SK-N-SH (cell line): ENCODE results near the gene ZNF555.

Experiments used
- CHD2 ChIP-seq: fragments of 150-350 bp; IDR thresholded peaks from 2 replicates; pipeline ENCODE4 v1.6.1; 2018; ENCODE audit warnings: low read length; ENCODE audit not compliant: partially characterized antibody
- FOSL2 ChIP-seq: IDR thresholded peaks from 2 replicates; pipeline ENCODE4 v1.4.0; 2012; ENCODE audit warnings: low read depth, mild to moderate bottlenecking, moderate library complexity, borderline replicate concordance
- FOXM1 ChIP-seq: IDR thresholded peaks from 2 replicates; pipeline ENCODE4 v1.4.0; 2012; ENCODE audit warnings: low read depth, mild to moderate bottlenecking
- NFIC ChIP-seq: IDR thresholded peaks from 2 replicates; pipeline ENCODE4 v1.4.0; 2012; ENCODE audit warnings: borderline replicate concordance
- NRF1 ChIP-seq: IDR thresholded peaks from 2 replicates; pipeline ENCODE4 v1.6.1; 2012; ENCODE audit warnings: low read depth, mild to moderate bottlenecking, low read length
- POLR2AphosphoS5 ChIP-seq: IDR thresholded peaks from 2 replicates; pipeline ENCODE4 v1.6.1; 2012; ENCODE audit warnings: low read depth, low read length
- RAD21 ChIP-seq: IDR thresholded peaks from 2 replicates; pipeline ENCODE4 v1.6.1; 2012; ENCODE audit warnings: mild to moderate bottlenecking, low read length
- RCOR1 ChIP-seq: fragments of 150-350 bp; IDR thresholded peaks from 2 replicates; pipeline ENCODE4 v1.6.1; 2017; ENCODE audit warnings: antibody characterized with exemption, low read length
- RXRA ChIP-seq: IDR thresholded peaks from 2 replicates; pipeline ENCODE4 v1.4.0; 2012; ENCODE audit warnings: low read depth, mild to moderate bottlenecking, borderline replicate concordance
- SIN3A ChIP-seq: IDR thresholded peaks from 2 replicates; pipeline ENCODE4 v1.6.1; 2012; ENCODE audit warnings: low read depth, mild to moderate bottlenecking, low read length, moderate library complexity, borderline replicate concordance
- TF ChIP-seq, protein P1 (sequence below): fragments of 200-600 bp; sonication (generic); IDR thresholded peaks from 2 replicates; pipeline ENCODE4 v1.6.1; 2017; ENCODE audit warnings: antibody characterized with exemption, mild to moderate bottlenecking, moderate library complexity
- TF ChIP-seq, protein P2 (sequence below): IDR thresholded peaks from 2 replicates; pipeline ENCODE4 v1.6.1; 2012; ENCODE audit warnings: mild to moderate bottlenecking, low read depth, low read length, moderate library complexity

DNA sequence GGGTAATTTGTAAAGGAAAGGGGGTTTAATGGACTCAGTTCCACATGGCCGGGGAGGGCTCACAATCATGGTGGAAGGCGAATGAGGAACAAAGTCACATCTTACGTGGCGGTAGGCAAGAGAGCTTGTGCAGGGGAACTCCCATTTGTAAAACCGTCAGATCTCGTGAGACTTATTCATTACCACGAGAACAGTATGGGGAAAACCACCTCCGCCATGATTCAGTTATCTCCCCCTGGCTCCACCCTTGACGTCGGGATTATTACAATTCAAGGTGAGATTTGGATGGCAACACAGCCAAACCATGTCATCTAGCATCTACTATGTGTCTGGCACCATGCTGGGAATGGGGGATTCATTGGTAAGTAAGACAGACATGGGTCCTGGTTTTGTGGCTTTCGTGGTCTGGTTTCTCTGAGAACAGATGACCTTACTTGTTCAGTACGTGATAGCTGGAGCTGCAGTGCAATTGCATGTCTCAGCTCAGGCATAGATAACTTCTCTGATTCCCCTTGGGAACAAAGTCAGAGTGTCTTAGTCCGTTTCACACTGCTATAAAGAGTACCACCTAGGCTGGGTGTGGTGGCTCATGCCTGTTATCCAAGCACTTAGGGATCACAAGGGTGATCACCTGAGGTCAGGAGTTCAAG, 13.3 kb upstream of the ZNF555 start:
- TF ChIP-seq NRF1 (no peak), SIN3A (no peak), POLR2AphosphoS5 (no peak), RXRA (no peak), RCOR1 (no peak), FOSL2 (no peak), CHD2 (no peak), FOXM1 (no peak), NFIC (no peak), RAD21 (no peak)
- TF ChIP-seq, protein P1, sequence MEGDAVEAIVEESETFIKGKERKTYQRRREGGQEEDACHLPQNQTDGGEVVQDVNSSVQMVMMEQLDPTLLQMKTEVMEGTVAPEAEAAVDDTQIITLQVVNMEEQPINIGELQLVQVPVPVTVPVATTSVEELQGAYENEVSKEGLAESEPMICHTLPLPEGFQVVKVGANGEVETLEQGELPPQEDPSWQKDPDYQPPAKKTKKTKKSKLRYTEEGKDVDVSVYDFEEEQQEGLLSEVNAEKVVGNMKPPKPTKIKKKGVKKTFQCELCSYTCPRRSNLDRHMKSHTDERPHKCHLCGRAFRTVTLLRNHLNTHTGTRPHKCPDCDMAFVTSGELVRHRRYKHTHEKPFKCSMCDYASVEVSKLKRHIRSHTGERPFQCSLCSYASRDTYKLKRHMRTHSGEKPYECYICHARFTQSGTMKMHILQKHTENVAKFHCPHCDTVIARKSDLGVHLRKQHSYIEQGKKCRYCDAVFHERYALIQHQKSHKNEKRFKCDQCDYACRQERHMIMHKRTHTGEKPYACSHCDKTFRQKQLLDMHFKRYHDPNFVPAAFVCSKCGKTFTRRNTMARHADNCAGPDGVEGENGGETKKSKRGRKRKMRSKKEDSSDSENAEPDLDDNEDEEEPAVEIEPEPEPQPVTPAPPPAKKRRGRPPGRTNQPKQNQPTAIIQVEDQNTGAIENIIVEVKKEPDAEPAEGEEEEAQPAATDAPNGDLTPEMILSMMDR, result no peak
- TF ChIP-seq, protein P2, sequence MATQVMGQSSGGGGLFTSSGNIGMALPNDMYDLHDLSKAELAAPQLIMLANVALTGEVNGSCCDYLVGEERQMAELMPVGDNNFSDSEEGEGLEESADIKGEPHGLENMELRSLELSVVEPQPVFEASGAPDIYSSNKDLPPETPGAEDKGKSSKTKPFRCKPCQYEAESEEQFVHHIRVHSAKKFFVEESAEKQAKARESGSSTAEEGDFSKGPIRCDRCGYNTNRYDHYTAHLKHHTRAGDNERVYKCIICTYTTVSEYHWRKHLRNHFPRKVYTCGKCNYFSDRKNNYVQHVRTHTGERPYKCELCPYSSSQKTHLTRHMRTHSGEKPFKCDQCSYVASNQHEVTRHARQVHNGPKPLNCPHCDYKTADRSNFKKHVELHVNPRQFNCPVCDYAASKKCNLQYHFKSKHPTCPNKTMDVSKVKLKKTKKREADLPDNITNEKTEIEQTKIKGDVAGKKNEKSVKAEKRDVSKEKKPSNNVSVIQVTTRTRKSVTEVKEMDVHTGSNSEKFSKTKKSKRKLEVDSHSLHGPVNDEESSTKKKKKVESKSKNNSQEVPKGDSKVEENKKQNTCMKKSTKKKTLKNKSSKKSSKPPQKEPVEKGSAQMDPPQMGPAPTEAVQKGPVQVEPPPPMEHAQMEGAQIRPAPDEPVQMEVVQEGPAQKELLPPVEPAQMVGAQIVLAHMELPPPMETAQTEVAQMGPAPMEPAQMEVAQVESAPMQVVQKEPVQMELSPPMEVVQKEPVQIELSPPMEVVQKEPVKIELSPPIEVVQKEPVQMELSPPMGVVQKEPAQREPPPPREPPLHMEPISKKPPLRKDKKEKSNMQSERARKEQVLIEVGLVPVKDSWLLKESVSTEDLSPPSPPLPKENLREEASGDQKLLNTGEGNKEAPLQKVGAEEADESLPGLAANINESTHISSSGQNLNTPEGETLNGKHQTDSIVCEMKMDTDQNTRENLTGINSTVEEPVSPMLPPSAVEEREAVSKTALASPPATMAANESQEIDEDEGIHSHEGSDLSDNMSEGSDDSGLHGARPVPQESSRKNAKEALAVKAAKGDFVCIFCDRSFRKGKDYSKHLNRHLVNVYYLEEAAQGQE, result no peak
